Spleen (tissue), 7 donors: Measurements from ENCODE around the gene EPSTI1.

Experiments
- CTCF ChIP-seq, 11 experiments: fragments of 200-600 bp in 7 of 11; fragments of 450-650 bp in 4 of 11; sonication (generic) in 4 of 11; IDR thresholded peaks in 8 of 11; conservative IDR thresholded peaks in 3 of 11; 1 replicate in 7 of 11; 2 replicates in 4 of 11; pipeline versions ENCODE4 v1.4.0 to v1.8.0; 2016 to 2021; ENCODE audit warnings: antibody characterized with exemption in 11 of 11, inconsistent platforms in 4 of 11, mild to moderate bottlenecking in 1 of 11
- POLR2A ChIP-seq, 3 donors: fragments of 450-650 bp; IDR thresholded peaks; one replicate each; pipeline ENCODE4 v1.5.1; 2017; ENCODE audit warnings: antibody characterized with exemption in 3 of 3, mild to moderate bottlenecking in 1 of 3
- donor health status: DM: no; HTN: no; CAD: no; lungs with moderate emphysema.
- donor health status: DM: no; HTN: no; CAD: no.
- donor health status: DM: no; HTN: no; CAD: no.

DNA sequence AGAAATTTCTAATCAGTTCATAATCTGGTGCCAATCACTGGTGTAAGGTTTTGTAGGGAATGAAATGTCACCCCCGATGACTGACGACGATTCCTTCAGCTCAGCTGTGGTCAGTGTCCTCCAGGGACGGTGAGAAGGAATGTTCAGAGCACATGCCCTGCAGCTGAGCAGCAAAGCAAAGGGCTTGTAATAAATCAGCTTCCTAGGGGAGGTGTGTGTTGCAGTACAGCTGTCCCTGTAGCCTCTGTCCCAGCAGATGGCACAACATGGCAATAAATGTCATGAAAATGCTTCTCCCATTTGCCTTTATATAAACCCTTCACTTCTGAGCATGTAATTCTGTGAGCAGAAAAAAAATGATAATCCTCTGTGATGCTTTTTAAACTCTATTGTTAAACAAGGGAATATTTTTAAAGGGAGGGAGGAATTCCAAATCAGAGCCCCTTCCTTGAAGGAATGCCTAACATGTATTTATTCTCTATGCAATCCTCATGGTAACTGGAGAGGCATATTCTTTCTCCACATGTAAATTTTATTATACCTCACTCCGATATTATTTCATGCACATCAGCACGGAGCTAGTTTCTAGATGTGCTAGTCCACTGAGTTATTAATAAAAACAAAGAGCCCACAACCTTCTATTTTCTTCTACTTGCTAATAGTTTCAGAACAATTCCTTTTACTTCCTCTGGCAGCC is 108.1 kb downstream of the EPSTI1 start:
- TF ChIP-seq POLR2A (IDR thresholded peaks at IDR 0.05) (no peak), CTCF (IDR thresholded peaks at IDR 0.05 in 8 of 11, conservative IDR thresholded peaks at IDR 0.05 in 3 of 11) (no peak)
